Measurements from ENCODE around the gene SNRK.

SNRK gene

GRCh38 chr3:43391621-43392020 lies 105.3 kb downstream of the SNRK start:
- H3K4me1 ChIP-seq (ENCODE audit: low read depth, poor library complexity, severe bottlenecking) = no peaks in the 10 kb centered on the region
- no peaks in the 10 kb centered on the region for H3K36me3 ChIP-seq (ENCODE audit: insufficient read depth)
- no peak overlapping the region for H3K9ac ChIP-seq
- no peak overlapping the region for H3K4me2 ChIP-seq
- no peaks in the 10 kb centered on the region for H4K20me1 ChIP-seq (ENCODE audit: insufficient read depth)
- H3K79me2 ChIP-seq (ENCODE audit: insufficient read depth, low read depth) = no peaks in the 10 kb centered on the region
- H3K27ac ChIP-seq = no peak overlapping the region
- H3K4me3 ChIP-seq (IDR thresholded peaks at IDR 0.05; ENCODE audit: insufficient read depth, low read depth, low read length) = no peak overlapping the region
- TF ChIP-seq CTCF (conservative IDR thresholded peaks at IDR 0.05; ENCODE audit: low read depth, low read length) = no peak
- no peak overlapping the region for H2AFZ ChIP-seq (ENCODE audit: low read depth)
- no peaks in the 10 kb centered on the region for H3K27me3 ChIP-seq (ENCODE audit: insufficient read depth, low read depth)

DNA sequence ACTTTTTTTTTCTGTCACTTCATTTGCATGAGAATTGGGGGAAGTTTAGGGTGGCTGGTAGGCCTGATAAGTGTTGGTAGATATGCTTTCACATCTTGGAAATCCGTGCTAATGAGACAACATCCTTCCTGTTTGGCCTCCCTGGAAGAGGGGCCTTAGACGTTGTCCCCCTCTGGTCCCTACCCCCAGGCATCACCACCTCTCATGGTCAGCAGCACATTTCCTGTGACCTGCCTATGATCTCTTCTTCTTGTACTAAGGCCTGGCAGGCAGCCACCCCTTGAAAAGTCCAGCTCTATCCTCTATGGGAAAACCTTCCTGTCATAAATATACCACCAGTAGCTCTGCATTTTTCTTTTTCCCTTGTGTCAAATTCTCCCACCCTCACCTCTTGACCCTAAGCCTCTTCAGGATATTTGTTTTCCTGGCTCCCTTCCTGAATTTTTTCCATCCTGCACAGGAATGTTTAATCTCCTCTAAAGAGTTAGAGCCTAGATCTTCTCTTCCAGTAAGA lies 107.8 kb downstream of the SNRK start:
- no peaks in the 10 kb centered on the region for H3K4me1 ChIP-seq (ENCODE audit: low read depth, poor library complexity, severe bottlenecking)
- no peak overlapping the region for H3K9ac ChIP-seq
- H3K79me2 ChIP-seq (ENCODE audit: insufficient read depth, low read depth) = no peaks in the 10 kb centered on the region
- H3K27me3 ChIP-seq (ENCODE audit: insufficient read depth, low read depth) = no peaks in the 10 kb centered on the region
- H4K20me1 ChIP-seq (ENCODE audit: insufficient read depth) = no peaks in the 10 kb centered on the region
- no peak for TF ChIP-seq CTCF (conservative IDR thresholded peaks at IDR 0.05; ENCODE audit: low read depth, low read length)
- no peak overlapping the region for H3K27ac ChIP-seq
- no peak overlapping the region for H3K4me3 ChIP-seq (IDR thresholded peaks at IDR 0.05; ENCODE audit: insufficient read depth, low read depth, low read length)
- no peaks in the 10 kb centered on the region for H3K36me3 ChIP-seq (ENCODE audit: insufficient read depth)
- no peak overlapping the region for H2AFZ ChIP-seq (ENCODE audit: low read depth)
- H3K4me2 ChIP-seq = no peak overlapping the region

DNA sequence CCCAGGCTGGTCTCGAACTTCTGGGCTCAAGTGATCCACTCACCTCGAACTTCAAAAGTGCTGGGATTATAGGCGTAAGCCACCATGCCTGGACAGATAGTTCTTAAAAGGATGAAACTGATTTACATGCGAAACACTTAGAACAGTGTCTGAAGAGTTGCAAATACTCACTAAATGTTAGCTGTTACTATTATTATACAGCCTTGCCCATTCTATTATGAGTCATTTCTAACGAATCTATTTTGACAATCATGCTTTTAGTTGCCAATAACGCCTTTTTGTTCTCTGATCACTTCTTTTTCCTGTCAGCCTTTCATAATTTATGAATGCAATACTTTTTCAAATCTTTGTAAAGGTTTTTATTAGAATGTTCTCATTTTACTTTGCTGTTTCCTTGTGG lies 112.7 kb downstream of the SNRK start:
- no peak for TF ChIP-seq CTCF (conservative IDR thresholded peaks at IDR 0.05; ENCODE audit: low read depth, low read length)
- Histone ChIP-seq H3K36me3 (ENCODE audit: insufficient read depth) (no peaks in the 10 kb centered on the region), H3K27me3 (ENCODE audit: insufficient read depth, low read depth) (no peaks in the 10 kb centered on the region), H3K79me2 (ENCODE audit: insufficient read depth, low read depth) (no peaks in the 10 kb centered on the region), H3K4me3 (IDR thresholded peaks at IDR 0.05; ENCODE audit: insufficient read depth, low read depth, low read length) (no peak overlapping the region), H3K4me1 (ENCODE audit: low read depth, poor library complexity, severe bottlenecking) (no peaks in the 10 kb centered on the region), H4K20me1 (ENCODE audit: insufficient read depth) (no peaks in the 10 kb centered on the region), H3K9ac (no peak overlapping the region), H2AFZ (ENCODE audit: low read depth) (no peak overlapping the region), H3K4me2 (no peak overlapping the region), H3K27ac (no peak overlapping the region)

GRCh38 chr3:43400167-43400566 lies 113.8 kb downstream of the SNRK start:
- Histone ChIP-seq H3K9ac (no peak overlapping the region), H3K4me2 (no peak overlapping the region), H3K27ac (no peak overlapping the region), H2AFZ (ENCODE audit: low read depth) (no peak overlapping the region), H3K79me2 (ENCODE audit: insufficient read depth, low read depth) (no peaks in the 10 kb centered on the region), H3K4me3 (IDR thresholded peaks at IDR 0.05; ENCODE audit: insufficient read depth, low read depth, low read length) (no peak overlapping the region), H3K4me1 (ENCODE audit: low read depth, poor library complexity, severe bottlenecking) (no peaks in the 10 kb centered on the region), H3K27me3 (ENCODE audit: insufficient read depth, low read depth) (no peaks in the 10 kb centered on the region), H3K36me3 (ENCODE audit: insufficient read depth) (no peaks in the 10 kb centered on the region), H4K20me1 (ENCODE audit: insufficient read depth) (no peaks in the 10 kb centered on the region)
- TF ChIP-seq CTCF (conservative IDR thresholded peaks at IDR 0.05; ENCODE audit: low read depth, low read length) = no peak
